HG02571 (cell line): ENCODE data around the gene TRUB1.
"Not testable (repeated sequence)": the region's sequence is repeated elsewhere in the genome, so short reads cannot be mapped to it uniquely, and the experiment has no call there.

Experiments
- ATAC-seq: cut with Tn5 transposase; IDR thresholded peaks from one replicate; pipeline ENCODE4 v1.9.1; 2021; ENCODE audit warnings: mild to moderate bottlenecking, moderate library complexity; ENCODE audit not compliant: unreplicated experiment

Gene TRUB1

GRCh38 chr10:114937962-114938855 lies at the start of gene TRUB1:
Gene TRUB1 (plus strand): TSS chr10:114938195. CDS start chr10:114938254, 59 bp downstream.
- ATAC-seq, result peak; percentile 100

- no peak for ATAC-seq
These were observed 44.7 kb upstream of the TRUB1 start for GRCh38 chr10:114893251-114893650.

- no peak for ATAC-seq
These were observed 43.1 kb upstream of the TRUB1 start for GRCh38 chr10:114894911-114895310.

GRCh38 chr10:114897011-114897410 lies 41.0 kb upstream of the TRUB1 start:
- not testable (repeated sequence) for ATAC-seq

- no peak for ATAC-seq
These were observed 40.4 kb upstream of the TRUB1 start for GRCh38 chr10:114897593-114897992.

GRCh38 chr10:114899982-114900381 lies 38.0 kb upstream of the TRUB1 start:
- ATAC-seq, result no peak

- no peak for ATAC-seq
These were observed 37.3 kb upstream of the TRUB1 start for GRCh38 chr10:114900658-114901057.

GRCh38 chr10:114902151-114902550 lies 35.8 kb upstream of the TRUB1 start:
- ATAC-seq, result no peak

GRCh38 chr10:114905450-114905849 lies 32.5 kb upstream of the TRUB1 start:
- no peak for ATAC-seq

GRCh38 chr10:114906981-114907380 lies 31.0 kb upstream of the TRUB1 start:
- ATAC-seq, result no peak

GRCh38 chr10:114908896-114909295 lies 29.1 kb upstream of the TRUB1 start:
- no peak for ATAC-seq

GRCh38 chr10:114911052-114911711 lies 26.8 kb upstream of the TRUB1 start:
- no peak for ATAC-seq

GRCh38 chr10:114911801-114912469 lies 26.1 kb upstream of the TRUB1 start:
- ATAC-seq, result no peak

GRCh38 chr10:114912470-114912859 lies 25.5 kb upstream of the TRUB1 start:
- ATAC-seq, result no peak

GRCh38 chr10:114914560-114914959 lies 23.4 kb upstream of the TRUB1 start:
- ATAC-seq, result no peak

- no peak for ATAC-seq
These were observed 22.7 kb upstream of the TRUB1 start for GRCh38 chr10:114915294-114915693.

GRCh38 chr10:114916653-114917052 lies 21.3 kb upstream of the TRUB1 start:
- ATAC-seq, result no peak

GRCh38 chr10:114917459-114917858 lies 20.5 kb upstream of the TRUB1 start:
- no peak for ATAC-seq

- no peak for ATAC-seq
These were observed 19.9 kb upstream of the TRUB1 start for GRCh38 chr10:114917927-114918672.

- ATAC-seq, result no peak
These were observed 17.5 kb upstream of the TRUB1 start for GRCh38 chr10:114920459-114920858.

GRCh38 chr10:114922003-114922402 lies 16.0 kb upstream of the TRUB1 start:
- ATAC-seq, result no peak
